MM.1S (cell line): ENCODE results near the gene GNB1.
A peak's percentile ranks its signal among the peaks of the same experiment; 100 is the strongest.

ENCODE experiments used
- DNase-seq: peaks from one replicate; pipeline ENCODE4 v3.0.0-alpha.2; 2015
- H2AFZ ChIP-seq: fragments of 300-600 bp; sonication (generic); 2 replicates; pipeline ENCODE4 v1.6.0; 2016; ENCODE audit warnings: antibody characterized with exemption, low read length
- H3F3A ChIP-seq: fragments of 300-600 bp; sonication (generic); 2 replicates; pipeline ENCODE4 v1.6.1; 2016; ENCODE audit warnings: mild to moderate bottlenecking, antibody characterized with exemption, low read length, moderate library complexity, mixed read lengths; ENCODE audit not compliant: insufficient read depth
- H3K27ac ChIP-seq: fragments of 300-600 bp; sonication (generic); 2 replicates; pipeline ENCODE4 v1.5.1; 2016; ENCODE audit warnings: mild to moderate bottlenecking, low read length
- H3K27me3 ChIP-seq: fragments of 300-600 bp; sonication (generic); replicated peaks from 2 replicates; pipeline ENCODE4 v1.6.0; 2016; ENCODE audit warnings: low read length; ENCODE audit not compliant: insufficient read depth
- H3K36me3 ChIP-seq: fragments of 300-600 bp; sonication (generic); replicated peaks from 2 replicates; pipeline ENCODE4 v1.6.1; 2016; ENCODE audit warnings: mild to moderate bottlenecking, low read length, mixed read lengths; ENCODE audit not compliant: insufficient read depth
- H3K4me1 ChIP-seq: fragments of 300-600 bp; sonication (generic); 2 replicates; pipeline ENCODE4 v1.6.1; 2016; ENCODE audit warnings: low read length, mixed read lengths
- H3K4me2 ChIP-seq: fragments of 300-600 bp; sonication (generic); 2 replicates; pipeline ENCODE4 v1.6.0; 2016; ENCODE audit warnings: low read depth, low read length
- H3K4me3 ChIP-seq: fragments of 300-600 bp; sonication (generic); 2 replicates; pipeline ENCODE4 v1.5.1; 2016; ENCODE audit warnings: low read length, mixed read lengths
- H3K79me2 ChIP-seq: fragments of 300-600 bp; sonication (generic); 2 replicates; pipeline ENCODE4 v1.6.1; 2016; ENCODE audit warnings: mixed run types, low read length, mixed read lengths
- H3K9ac ChIP-seq: fragments of 300-600 bp; sonication (generic); 2 replicates; pipeline ENCODE4 v1.6.1; 2016; ENCODE audit warnings: low read length, mixed read lengths
- H3K9me2 ChIP-seq: fragments of 300-600 bp; sonication (generic); replicated peaks from 2 replicates; pipeline ENCODE4 v1.6.1; 2016; ENCODE audit warnings: mild to moderate bottlenecking, low read length, mixed read lengths; ENCODE audit not compliant: insufficient read depth
- H3K9me3 ChIP-seq: fragments of 300-600 bp; sonication (generic); replicated peaks from 2 replicates; pipeline ENCODE4 v1.6.1; 2016; ENCODE audit warnings: mild to moderate bottlenecking, low read length, mixed read lengths; ENCODE audit not compliant: insufficient read depth
- H4K20me1 ChIP-seq: fragments of 300-600 bp; sonication (generic); 2 replicates; pipeline ENCODE4 v1.6.1; 2016; ENCODE audit warnings: mild to moderate bottlenecking, low read length, moderate library complexity, mixed read lengths; ENCODE audit not compliant: insufficient read depth
- CTCF ChIP-seq: fragments of 300-600 bp; sonication (generic); IDR thresholded peaks from 2 replicates; pipeline ENCODE4 v1.5.1; 2016; ENCODE audit warnings: antibody characterized with exemption, low read length, mixed read lengths
- EZH2 ChIP-seq: fragments of 300-600 bp; sonication (generic); optimal IDR thresholded peaks from 2 replicates; pipeline ENCODE3; 2017; ENCODE audit warnings: low read depth, mild to moderate bottlenecking, antibody characterized with exemption, low read length, mixed read lengths
- EZH2phosphoT487 ChIP-seq: fragments of 300-600 bp; sonication (generic); IDR thresholded peaks from 2 replicates; pipeline ENCODE4 v1.6.1; 2018; ENCODE audit warnings: antibody characterized with exemption, low read length

GNB1 gene

DNA sequence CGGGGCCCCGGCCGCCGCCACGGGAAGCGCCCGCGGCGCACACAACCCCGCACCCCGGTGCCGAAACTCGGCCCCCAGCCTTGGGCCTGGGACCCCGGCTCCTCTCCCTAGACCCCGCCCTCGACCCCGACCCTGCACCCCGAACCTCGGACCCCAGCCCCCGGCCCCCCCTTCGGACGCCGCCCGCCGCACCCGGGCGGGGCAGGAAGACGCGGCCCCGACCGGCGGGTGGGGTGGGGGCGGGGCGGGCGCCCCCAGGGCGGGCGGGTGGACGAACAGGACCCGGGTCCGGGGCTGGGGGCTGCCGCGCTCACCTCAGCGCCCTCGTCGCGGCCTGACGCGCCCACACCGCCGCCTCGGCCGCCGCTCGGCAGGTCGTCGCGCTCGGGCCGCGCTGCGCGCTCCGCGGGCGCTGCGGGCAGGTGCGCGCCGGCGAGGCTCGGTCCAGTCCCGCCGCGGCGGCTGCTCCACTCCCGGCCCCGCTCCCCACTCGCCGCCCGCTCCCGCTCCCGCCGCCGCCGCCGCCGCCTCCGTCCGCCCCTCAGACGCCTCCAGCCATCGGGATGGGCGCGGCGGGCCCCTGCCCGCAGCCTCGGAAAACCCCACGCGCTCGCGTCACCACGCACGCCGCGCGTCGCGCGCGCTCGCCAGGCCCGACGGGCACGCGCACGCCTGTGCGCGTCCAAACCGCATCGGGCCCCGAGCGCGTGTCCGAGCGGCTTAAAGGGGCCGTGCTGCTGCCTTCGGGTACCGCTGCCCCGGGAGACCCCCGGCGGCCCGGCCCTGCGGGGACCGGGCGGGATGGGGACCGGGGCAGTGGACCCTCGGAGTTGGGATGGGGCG, at the start of gene GNB1:
Gene GNB1, minus strand, starts transcription at position 582 of the 843 bp plus-strand sequence. CDS start 65,634 bp downstream, outside the sequence.
- H3K4me1 ChIP-seq = peaks cover 23% of the 10 kb centered on the region
- H4K20me1 ChIP-seq = peaks cover 33% of the 10 kb centered on the region
- peak; percentile 89 for DNase-seq
- H3K27me3 ChIP-seq = no peaks in the 10 kb centered on the region
- H2AFZ ChIP-seq = peak within 1 kb of the TSS; percentile 67
- no peaks in the 10 kb centered on the region; the same call in 1 of the 2 replicates for H3K36me3 ChIP-seq
- H3K4me2 ChIP-seq = peak within 1 kb of the TSS; percentile 90
- no peaks in the 10 kb centered on the region for H3K9me2 ChIP-seq
- peaks cover 50% of the 10 kb centered on the region for H3K79me2 ChIP-seq
- H3K27ac ChIP-seq = peak within 1 kb of the TSS; percentile 32; the same call in 1 of the 2 replicates
- H3K9me3 ChIP-seq = no peaks in the 10 kb centered on the region
- peak within 1 kb of the TSS; percentile 86 for H3K4me3 ChIP-seq
- peaks cover 8% of the 10 kb centered on the region for H3F3A ChIP-seq
- TF ChIP-seq CTCF = no peak
- TF ChIP-seq EZH2 = no peak
- TF ChIP-seq EZH2phosphoT487 = no peak
- H3K9ac ChIP-seq = peak within 1 kb of the TSS; percentile 80

- no peaks in the 10 kb centered on the region for H3K4me1 ChIP-seq
- no peak overlapping the region for H3K4me3 ChIP-seq
- H3K9ac ChIP-seq = no peak overlapping the region
- H3K79me2 ChIP-seq = no peaks in the 10 kb centered on the region
- no peak overlapping the region for H2AFZ ChIP-seq
- H3K9me2 ChIP-seq = no peaks in the 10 kb centered on the region
- no peaks in the 10 kb centered on the region for H3F3A ChIP-seq
- peaks cover 91% of the 10 kb centered on the region for H3K27me3 ChIP-seq
- no peak overlapping the region for H3K4me2 ChIP-seq
- H3K27ac ChIP-seq = no peak overlapping the region
- H3K9me3 ChIP-seq = no peaks in the 10 kb centered on the region
- no peak for DNase-seq
- H4K20me1 ChIP-seq = no peaks in the 10 kb centered on the region
- no peaks in the 10 kb centered on the region for H3K36me3 ChIP-seq
- TF ChIP-seq EZH2 = no peak
- TF ChIP-seq EZH2phosphoT487 = no peak
- TF ChIP-seq CTCF = no peak
Measured at GRCh38 chr1:1940123-1940425, 49.2 kb upstream of the GNB1 start.

- no peaks in the 10 kb centered on the region for H3K9me2 ChIP-seq
- peaks cover 86% of the 10 kb centered on the region for H3K27me3 ChIP-seq
- no peak overlapping the region for H3K9ac ChIP-seq
- H3K4me2 ChIP-seq = no peak overlapping the region
- H4K20me1 ChIP-seq = no peaks in the 10 kb centered on the region
- H3F3A ChIP-seq = no peaks in the 10 kb centered on the region
- no peak overlapping the region for H3K4me3 ChIP-seq
- no peak overlapping the region for H2AFZ ChIP-seq
- DNase-seq = no peak
- no peaks in the 10 kb centered on the region for H3K9me3 ChIP-seq
- no peaks in the 10 kb centered on the region for H3K4me1 ChIP-seq
- H3K79me2 ChIP-seq = no peaks in the 10 kb centered on the region
- no peaks in the 10 kb centered on the region for H3K36me3 ChIP-seq
- TF ChIP-seq CTCF (no peak), EZH2 (no peak), EZH2phosphoT487 (no peak)
- no peak overlapping the region for H3K27ac ChIP-seq
Measured at GRCh38 chr1:1939296-1940122, 48.6 kb upstream of the GNB1 start.
